Activated naive CD8-positive, alpha-beta T cell (primary cell): ENCODE results near the gene TIGD3.

ENCODE experiments used
- H3K27ac Mint-ChIP-seq: one replicate; pipeline ENCODE4 v1.8.0; 2021; ENCODE audit warnings: mixed read lengths
- H3K27me3 Mint-ChIP-seq: one replicate; pipeline ENCODE4 v1.8.0; 2021; ENCODE audit warnings: mixed read lengths
- H3K36me3 Mint-ChIP-seq: one replicate; pipeline ENCODE4 v1.8.0; 2021; ENCODE audit warnings: mixed read lengths
- H3K4me1 Mint-ChIP-seq: one replicate; pipeline ENCODE4 v1.8.0; 2021; ENCODE audit warnings: low read depth, mixed read lengths
- H3K4me3 Mint-ChIP-seq: one replicate; pipeline ENCODE4 v1.8.0; 2021; ENCODE audit warnings: mild to moderate bottlenecking, mixed read lengths
- H3K9me3 Mint-ChIP-seq: one replicate; pipeline ENCODE4 v1.8.0; 2021; ENCODE audit warnings: low read depth, mixed read lengths

Gene TIGD3

DNA sequence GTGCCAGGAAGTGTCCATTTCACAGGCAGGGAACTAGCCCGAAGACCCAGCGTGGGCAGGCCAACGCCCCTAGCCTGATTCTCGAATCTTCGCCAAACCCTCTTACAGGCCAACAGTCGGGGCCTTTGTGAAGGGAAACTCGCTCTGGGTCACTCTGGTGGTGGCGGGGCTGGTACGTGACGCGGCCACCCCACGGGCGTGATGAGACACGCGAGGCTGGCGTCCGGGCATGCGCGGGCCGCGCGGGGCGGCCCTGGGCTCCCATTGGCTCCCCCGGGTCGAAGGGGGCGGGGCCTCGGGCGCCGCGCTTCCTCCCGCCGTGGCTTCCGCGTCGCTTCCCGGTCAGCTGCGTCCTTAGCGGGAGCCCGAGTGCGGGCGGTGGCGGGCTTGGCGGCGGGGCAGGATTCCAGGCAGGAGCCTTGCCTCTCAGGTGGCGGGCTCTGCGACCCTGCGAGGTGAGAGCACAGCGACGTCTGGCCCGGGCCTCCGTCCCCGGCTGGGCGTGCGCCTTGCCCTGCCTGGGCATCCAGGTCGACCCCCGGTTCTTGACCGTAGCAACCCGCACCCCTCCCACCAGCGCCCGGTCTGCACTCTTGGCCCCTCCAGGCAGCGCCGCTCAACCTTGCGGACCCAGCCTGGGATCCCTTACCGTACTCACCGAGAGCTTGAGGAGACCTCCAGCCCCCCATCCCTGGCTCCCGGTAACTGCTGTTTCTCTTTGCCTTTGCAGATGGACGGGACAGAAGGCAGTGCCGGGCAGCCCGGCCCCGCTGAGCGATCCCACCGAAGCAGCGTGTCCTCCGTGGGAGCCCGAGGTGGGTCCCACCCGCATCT, 32.0 kb downstream of the TIGD3 start, which contains the start of gene FRMD8:
Gene FRMD8 (plus strand): TSS at position 331 of the 834 bp plus-strand sequence. CDS start 400 bp downstream, at position 731.
- Mint-ChIP-seq H3K9me3 (no peaks in the 10 kb centered on the region), H3K4me1 (peaks cover 62% of the 10 kb centered on the region), H3K27me3 (no peaks in the 10 kb centered on the region), H3K4me3 (peak within 1 kb of the TSS; percentile 93), H3K27ac (peak within 1 kb of the TSS; percentile 98), H3K36me3 (peaks cover 2% of the 10 kb centered on the region)

DNA sequence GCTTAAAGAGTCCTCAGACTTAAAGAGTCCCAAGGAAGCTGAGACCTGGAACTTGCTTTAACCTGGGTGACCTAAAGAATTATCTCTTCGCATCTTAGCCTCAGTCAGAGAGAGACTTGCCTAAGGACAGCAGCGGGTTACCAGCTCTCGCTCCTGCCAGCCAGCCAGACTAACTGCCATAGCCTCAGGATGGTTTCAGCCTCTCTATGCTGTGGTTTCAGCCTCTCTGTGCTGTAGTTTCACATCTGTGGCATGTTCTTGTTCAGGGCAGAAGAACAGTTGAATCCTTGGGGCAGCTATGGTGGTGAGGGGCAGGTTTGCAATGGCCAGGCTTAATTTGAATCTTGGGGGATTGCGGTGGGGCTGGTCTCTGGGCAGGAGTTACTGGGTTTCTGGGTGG, 34.2 kb downstream of the TIGD3 start:
- H3K27me3 Mint-ChIP-seq, result no peaks in the 10 kb centered on the region
- peaks cover 50% of the 10 kb centered on the region for H3K4me1 Mint-ChIP-seq
- peaks cover 2% of the 10 kb centered on the region for H3K36me3 Mint-ChIP-seq
- peak overlapping the region; percentile 93 for H3K4me3 Mint-ChIP-seq
- no peaks in the 10 kb centered on the region for H3K9me3 Mint-ChIP-seq
- H3K27ac Mint-ChIP-seq, result peak overlapping the region; percentile 83

DNA sequence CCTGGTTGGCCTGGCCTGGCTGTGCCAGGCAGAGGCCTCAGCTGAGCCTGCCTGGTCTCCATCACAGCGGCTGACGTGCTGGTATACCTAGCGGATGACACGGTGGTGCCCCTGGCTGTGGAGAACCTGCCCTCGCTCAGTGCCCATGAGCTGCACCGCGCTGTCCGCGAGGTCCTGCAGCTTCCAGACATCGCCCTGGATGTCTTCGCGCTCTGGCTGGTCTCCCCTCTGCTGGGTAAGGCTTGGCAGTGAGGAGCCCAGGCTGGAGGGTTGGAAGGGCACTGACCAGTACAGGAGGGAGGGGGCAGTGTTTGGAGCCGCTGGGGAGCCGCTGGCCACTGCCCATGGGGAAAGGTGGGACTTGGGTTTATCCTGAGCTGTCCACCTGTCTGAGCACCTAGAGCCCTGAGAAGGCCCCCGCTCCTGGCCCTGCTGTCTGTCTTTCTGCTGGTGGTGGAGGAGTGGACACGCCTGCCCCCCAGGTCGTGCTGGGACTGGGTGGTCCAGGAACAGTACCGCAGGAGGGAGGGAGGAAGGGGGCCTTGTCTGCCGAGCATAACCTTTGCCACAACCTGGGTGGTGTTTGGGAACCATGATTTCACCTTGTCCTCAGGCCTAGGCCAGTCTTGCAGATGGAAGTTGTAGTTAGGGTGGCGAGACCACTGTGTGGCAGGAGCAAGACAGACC, 34.9 kb downstream of the TIGD3 start:
- Mint-ChIP-seq H3K4me3 (peak overlapping the region; percentile 93), H3K27me3 (no peaks in the 10 kb centered on the region), H3K4me1 (peaks cover 43% of the 10 kb centered on the region), H3K9me3 (no peaks in the 10 kb centered on the region), H3K36me3 (peaks cover 2% of the 10 kb centered on the region), H3K27ac (no peak overlapping the region)

DNA sequence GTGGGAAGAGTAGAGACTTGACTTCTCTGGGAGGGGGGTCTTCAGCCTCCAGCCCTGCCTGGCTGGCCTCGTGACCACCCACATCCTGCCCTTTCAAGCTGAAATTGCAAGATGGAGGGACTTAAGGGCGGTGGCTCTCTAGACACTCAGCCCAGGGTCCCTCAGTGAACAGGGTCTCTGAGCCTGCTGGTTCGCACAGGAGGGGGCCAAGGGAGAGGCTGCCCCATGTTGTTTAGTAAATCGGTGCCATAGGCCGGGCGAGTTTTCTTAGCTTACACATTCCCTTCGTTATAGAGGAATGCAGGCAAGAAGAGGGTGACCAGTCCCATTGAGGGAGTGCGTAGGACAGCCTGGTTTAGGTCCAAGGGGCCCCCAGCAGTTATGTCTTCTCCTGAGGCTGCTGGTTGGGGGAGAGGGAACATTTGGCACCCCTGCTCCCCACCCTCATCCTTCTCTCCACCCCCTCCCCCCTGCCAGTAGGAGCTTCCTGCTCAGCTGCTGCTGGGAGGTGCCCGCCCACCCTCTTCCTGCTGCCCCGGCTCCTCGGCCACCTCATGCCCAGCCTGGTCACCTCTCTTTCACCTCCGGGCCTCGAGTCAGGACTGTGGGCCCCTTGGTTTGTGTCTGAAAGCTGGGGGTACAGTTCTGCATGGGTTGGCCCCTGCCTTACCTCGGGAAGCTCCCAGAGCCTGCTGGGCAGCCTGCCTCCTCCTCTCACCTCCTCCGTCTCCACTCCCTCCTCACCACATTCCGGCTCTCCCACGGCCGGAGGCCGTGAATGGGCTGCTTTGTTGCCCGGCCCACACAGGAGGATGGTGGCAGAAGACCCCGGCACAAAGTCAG, 35.8 kb downstream of the TIGD3 start:
- peaks cover 2% of the 10 kb centered on the region for H3K36me3 Mint-ChIP-seq
- peak overlapping the region; percentile 49 for H3K4me3 Mint-ChIP-seq
- H3K27ac Mint-ChIP-seq, result no peak overlapping the region
- H3K4me1 Mint-ChIP-seq, result peaks cover 34% of the 10 kb centered on the region
- H3K9me3 Mint-ChIP-seq, result no peaks in the 10 kb centered on the region
- H3K27me3 Mint-ChIP-seq, result no peaks in the 10 kb centered on the region

DNA sequence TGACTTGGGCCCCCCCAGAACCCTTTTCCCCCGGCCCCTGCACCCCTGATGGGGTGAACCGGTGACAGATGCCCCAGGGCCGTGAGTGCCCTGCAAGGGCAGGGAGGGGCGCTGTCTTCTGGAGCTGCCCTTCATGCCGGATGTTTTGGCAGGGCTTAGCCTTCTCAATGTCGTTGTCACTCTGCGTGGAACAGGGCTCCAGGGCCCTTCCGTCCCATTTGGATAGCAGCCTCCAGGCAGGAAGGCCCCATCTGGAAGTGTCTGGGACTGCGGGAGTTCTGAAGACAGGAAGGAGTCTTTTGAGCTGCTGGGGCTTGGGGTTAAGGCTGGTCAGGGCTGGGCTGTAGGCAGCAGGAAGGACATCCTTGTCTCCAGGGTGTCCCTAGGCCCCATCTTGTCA, 36.4 kb downstream of the TIGD3 start:
- H3K27me3 Mint-ChIP-seq, result no peaks in the 10 kb centered on the region
- H3K27ac Mint-ChIP-seq, result no peak overlapping the region
- H3K4me3 Mint-ChIP-seq, result no peak overlapping the region
- peaks cover 2% of the 10 kb centered on the region for H3K36me3 Mint-ChIP-seq
- peaks cover 29% of the 10 kb centered on the region for H3K4me1 Mint-ChIP-seq
- no peaks in the 10 kb centered on the region for H3K9me3 Mint-ChIP-seq

DNA sequence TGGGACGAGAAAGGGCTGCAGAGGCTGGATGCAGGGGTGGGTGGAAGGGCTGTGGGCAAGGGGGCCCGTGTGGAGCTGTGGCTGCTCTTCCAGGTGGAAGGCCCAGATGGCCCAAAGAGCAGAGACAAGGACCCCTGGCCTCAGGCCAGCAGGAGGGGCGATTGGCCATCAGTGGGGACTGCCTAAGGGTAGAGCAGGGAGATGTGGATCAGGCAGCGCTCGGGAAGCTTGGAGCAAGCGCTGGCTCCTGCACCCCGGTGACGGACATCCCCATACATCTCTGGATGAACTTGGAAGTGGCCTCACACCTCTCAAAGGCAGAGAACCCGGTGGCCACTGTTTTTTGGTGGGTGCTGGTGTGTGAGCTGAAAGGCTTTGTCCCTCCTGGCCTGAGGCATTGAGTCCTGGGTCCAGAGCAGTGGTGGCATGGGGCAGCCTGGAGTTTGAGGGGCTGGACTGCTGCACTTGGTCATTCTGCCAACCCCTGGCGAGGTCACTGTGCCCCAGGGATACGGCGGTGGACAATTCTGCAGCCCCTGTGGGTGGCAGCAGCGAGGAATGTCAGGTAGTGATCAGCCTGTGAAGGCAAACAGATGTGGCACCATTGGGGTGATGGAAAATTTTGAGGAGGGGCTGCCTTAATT, 37.8 kb downstream of the TIGD3 start:
- H3K4me3 Mint-ChIP-seq, result no peak overlapping the region
- H3K27me3 Mint-ChIP-seq, result no peaks in the 10 kb centered on the region
- peaks cover 25% of the 10 kb centered on the region for H3K4me1 Mint-ChIP-seq
- H3K27ac Mint-ChIP-seq, result no peak overlapping the region
- H3K36me3 Mint-ChIP-seq, result peaks cover 2% of the 10 kb centered on the region
- H3K9me3 Mint-ChIP-seq, result no peaks in the 10 kb centered on the region

DNA sequence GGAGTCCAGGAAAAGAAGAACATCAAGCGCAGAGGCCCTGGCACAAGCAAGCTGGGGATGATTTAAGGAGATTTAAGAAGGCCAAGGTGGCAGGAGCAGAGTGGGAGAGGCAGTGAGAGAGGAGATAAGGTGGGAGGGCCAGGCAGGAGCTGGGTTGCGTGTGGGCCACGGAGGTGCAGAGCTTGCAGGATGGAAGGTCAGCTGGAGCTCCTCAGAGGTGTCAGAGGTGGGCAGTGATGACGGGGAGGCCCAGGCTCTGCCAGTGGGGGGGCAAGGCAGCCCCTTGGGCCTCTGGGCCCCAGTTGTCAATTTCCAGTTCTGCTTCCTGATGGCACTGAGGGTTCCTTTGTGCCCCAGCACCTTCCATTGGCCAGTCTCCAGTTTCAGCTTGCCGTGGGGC, 38.3 kb downstream of the TIGD3 start:
- H3K27ac Mint-ChIP-seq, result no peak overlapping the region
- H3K36me3 Mint-ChIP-seq, result peaks cover 2% of the 10 kb centered on the region
- no peaks in the 10 kb centered on the region for H3K27me3 Mint-ChIP-seq
- no peaks in the 10 kb centered on the region for H3K9me3 Mint-ChIP-seq
- H3K4me3 Mint-ChIP-seq, result no peak overlapping the region
- H3K4me1 Mint-ChIP-seq, result peaks cover 25% of the 10 kb centered on the region

DNA sequence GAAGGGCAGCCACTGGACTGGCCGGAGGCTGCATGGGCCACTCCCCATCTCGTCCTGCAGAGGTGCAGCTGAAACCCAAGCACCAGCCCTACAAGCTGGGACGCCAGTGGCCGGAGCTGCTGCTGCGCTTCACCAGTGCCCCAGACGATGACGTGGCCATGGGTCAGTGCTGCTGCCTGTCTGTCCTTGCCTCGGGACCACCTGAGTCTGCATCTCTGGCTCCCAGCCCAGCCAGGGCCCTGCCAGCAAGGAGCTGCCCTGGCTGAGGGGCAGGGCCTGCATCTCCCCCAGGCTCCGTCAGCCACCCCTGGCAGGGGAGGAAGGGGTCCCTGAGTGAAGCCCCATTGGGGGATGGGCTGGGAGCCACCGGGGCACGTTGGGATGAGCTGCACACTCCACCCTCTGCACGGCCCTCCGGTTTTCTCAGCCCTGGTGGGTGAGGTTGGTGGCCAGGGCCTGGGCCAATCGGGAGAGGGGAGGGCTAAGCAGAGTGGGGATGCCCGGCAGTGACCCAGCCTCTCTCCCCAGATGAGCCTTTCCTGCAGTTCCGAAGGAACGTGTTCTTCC, 39.0 kb downstream of the TIGD3 start:
- peaks cover 18% of the 10 kb centered on the region for H3K4me1 Mint-ChIP-seq
- H3K9me3 Mint-ChIP-seq, result no peaks in the 10 kb centered on the region
- no peak overlapping the region for H3K4me3 Mint-ChIP-seq
- no peaks in the 10 kb centered on the region for H3K27me3 Mint-ChIP-seq
- H3K36me3 Mint-ChIP-seq, result peaks cover 2% of the 10 kb centered on the region
- H3K27ac Mint-ChIP-seq, result no peak overlapping the region

DNA sequence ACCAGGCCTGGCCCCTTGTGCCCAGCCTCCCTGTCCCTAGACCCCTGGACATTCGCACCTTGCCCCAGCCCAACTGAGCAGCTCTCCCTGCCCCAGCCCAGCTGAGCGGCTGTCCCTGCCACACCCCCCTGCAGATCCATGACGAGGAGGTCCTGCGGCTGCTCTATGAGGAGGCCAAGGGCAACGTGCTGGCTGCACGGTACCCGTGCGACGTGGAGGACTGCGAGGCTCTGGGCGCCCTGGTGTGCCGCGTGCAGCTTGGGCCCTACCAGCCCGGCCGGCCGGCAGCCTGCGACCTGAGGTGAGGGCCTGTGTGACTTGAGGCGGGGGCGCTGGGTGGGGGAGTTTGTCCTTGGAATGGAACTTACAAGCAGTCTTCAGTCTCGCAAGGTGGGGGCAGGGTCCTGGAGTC, 39.6 kb downstream of the TIGD3 start:
- no peak overlapping the region for H3K27ac Mint-ChIP-seq
- no peaks in the 10 kb centered on the region for H3K9me3 Mint-ChIP-seq
- no peaks in the 10 kb centered on the region for H3K27me3 Mint-ChIP-seq
- H3K4me1 Mint-ChIP-seq, result peaks cover 13% of the 10 kb centered on the region
- no peak overlapping the region for H3K4me3 Mint-ChIP-seq
- no peaks in the 10 kb centered on the region for H3K36me3 Mint-ChIP-seq

DNA sequence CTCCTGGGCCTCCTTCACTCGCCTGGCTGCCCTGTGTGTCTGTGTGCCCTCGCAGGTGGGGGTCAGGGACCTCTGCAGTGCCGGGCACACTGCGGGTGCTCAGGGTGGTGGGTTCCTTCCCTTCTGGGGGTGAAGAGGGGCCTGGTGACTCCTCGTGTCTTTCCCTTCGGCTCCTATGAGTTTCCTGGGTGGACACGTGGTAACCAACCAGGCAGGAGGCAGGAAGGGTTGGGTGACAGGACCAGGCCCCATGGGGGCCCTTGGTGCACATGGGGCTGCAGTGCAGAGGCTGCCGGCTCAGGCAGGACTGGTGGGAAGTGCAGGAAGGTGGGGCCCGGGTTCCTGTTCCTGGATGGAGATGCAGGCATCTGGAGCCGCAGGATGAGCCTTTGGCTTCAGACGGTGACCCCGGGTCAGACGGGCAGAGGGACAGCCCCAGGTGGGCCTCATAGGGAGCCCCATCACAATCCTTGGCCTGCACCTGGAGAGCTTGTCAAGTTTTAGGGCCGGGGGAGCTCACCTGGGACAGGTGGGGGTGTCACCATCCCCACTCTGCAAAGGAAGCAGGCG, 41.5 kb downstream of the TIGD3 start:
- Mint-ChIP-seq H3K4me3 (no peak overlapping the region), H3K4me1 (peaks cover 6% of the 10 kb centered on the region), H3K36me3 (no peaks in the 10 kb centered on the region), H3K27me3 (no peaks in the 10 kb centered on the region), H3K27ac (no peak overlapping the region), H3K9me3 (no peaks in the 10 kb centered on the region)

DNA sequence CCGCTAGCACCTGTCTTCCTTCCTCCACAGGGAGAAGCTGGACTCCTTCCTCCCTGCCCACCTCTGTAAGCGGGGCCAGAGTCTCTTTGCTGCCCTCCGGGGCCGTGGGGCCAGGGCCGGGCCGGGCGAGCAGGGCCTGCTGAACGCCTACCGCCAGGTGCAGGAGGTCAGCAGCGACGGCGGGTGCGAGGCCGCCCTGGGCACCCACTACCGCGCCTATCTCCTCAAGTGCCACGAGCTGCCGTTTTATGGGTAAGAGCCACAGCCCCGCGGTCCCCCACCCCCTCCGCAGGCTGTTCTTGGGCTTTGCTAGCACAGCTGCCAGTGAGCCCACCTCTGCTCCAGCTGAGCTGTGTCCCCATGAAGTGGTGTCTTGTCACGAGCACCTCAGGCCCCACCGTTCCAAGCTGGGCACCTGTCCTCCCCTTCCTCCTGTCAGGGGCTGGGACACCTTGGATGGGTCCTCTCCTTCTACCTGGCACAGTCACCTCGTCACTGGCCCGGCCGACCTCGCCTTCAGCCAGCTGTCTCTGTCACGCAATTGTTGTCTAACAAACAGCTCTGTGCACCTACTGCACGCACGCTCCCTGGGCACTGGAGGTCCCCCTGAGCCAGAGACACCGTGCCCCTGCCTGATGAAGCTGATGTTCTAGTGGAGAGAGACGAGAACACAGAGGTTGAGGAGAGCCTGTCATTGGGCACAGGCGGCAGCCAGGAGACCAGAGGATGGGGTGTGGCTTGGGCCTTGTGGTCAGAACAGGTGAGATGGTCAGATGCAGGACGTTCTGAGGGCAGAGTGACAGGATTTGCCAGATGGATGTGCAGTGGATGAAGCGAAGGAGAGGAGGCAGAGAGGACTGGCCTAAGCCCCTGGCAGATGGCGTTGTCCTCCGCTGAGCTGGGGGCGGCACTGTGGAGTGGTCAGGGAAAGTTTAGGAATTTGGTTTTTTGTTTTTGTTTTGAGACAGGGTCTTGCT, 42.5 kb downstream of the TIGD3 start:
- Mint-ChIP-seq H3K4me3 (no peak overlapping the region), H3K9me3 (no peaks in the 10 kb centered on the region), H3K4me1 (peaks cover 6% of the 10 kb centered on the region), H3K27ac (no peak overlapping the region), H3K27me3 (no peaks in the 10 kb centered on the region), H3K36me3 (no peaks in the 10 kb centered on the region)

DNA sequence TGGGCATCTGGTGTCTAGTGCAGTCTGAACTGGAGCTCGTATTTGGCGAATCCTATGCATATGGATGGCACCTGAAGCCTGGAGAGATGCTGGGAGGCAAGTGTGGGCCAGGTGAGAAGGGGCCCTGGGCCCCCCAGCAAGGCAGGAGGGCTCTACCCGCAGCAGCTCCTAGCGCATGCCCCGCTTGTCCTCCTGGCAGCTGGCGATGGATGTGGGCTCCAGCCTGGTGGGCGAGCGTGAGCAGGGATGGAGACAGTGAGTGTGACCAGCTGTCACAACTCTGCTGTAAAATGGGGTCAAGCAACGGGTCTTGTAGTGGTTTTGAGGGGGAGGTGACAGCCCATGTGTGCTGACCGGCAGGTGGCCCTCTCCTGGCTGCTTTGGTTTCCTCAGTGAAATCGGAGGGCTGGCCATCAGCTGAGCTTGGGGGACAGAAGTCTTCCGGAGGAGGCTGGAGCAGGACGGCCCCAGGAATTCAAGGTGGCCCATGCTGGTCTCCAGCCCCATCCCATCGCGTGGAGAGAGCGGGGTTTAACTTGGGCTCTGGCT, 43.9 kb downstream of the TIGD3 start:
- H3K36me3 Mint-ChIP-seq, result no peaks in the 10 kb centered on the region

DNA sequence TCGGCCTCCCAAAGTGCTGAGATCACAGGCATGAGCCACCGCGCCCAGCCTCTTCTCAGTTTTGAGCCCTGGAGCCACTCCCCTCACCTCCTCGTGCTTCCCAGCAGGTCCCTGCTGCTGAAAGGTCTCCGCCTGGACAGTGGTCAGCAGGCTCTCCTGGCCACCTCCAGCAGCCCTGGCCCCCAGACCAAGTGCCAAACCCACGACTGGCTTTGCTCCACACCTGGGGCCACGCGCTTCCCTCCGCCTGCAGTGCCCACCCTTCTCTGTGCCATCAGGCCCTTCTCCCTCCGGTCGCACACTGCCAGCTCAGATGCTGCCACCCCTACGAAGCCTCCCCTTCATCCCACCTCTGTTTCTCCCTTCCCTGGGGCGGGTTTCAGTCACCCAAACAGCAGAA, 44.7 kb downstream of the TIGD3 start:
- H3K36me3 Mint-ChIP-seq, result no peaks in the 10 kb centered on the region

More for the DNA sequence above, 43.9 kb downstream of the TIGD3 start:
- Mint-ChIP-seq H3K9me3 (no peaks in the 10 kb centered on the region), H3K4me3 (no peak overlapping the region), H3K27ac (no peak overlapping the region), H3K4me1 (peaks cover 3% of the 10 kb centered on the region), H3K27me3 (no peaks in the 10 kb centered on the region)

More for the DNA sequence above, 44.7 kb downstream of the TIGD3 start:
- no peaks in the 10 kb centered on the region for H3K9me3 Mint-ChIP-seq
- H3K4me1 Mint-ChIP-seq, result peaks cover 5% of the 10 kb centered on the region
- no peak overlapping the region for H3K4me3 Mint-ChIP-seq
- H3K27me3 Mint-ChIP-seq, result no peaks in the 10 kb centered on the region
- H3K27ac Mint-ChIP-seq, result no peak overlapping the region
